Right ventricle myocardium superior (tissue), 1 donor: Measurements from ENCODE around the gene PDLIM3. TPM values are rescaled to one million over a fixed set of nuclear protein-coding genes. Genes with fewer than 3 reads are reported as not detected.
"Not testable (repeated sequence)": the region's sequence is repeated elsewhere in the genome, so short reads cannot be mapped to it uniquely, and the experiment has no call there.

Experiments
- ATAC-seq: fragments of 200-7000 bp; cut with Tn5 transposase; one replicate; pipeline ENCODE4 v1.9.1; 2020; ENCODE audit warnings: mild to moderate bottlenecking; ENCODE audit not compliant: poor library complexity
- DNase-seq: peaks from one replicate; pipeline ENCODE4 v3.0.0-alpha.2; 2020
- intact Hi-C: fragments of 100-400 bp; cut with DNase I; formaldehyde crosslinking; loops from one replicate; pipeline ENCODE4 v1.11.2; 2022
- total RNA-seq: library from RNA; stranded (reverse); fragmentation: NEBNext Ultra II Directional; extraction: Animal tissue kit (Norgen Biotek cat#: 25700); gene quantifications from one replicate; pipeline ENCODE4 v1.2.1, GENCODE V29; 2021
- donor health status: DM: no; HTN: yes; CAD: no; lungs with severe emphysema.

The PDLIM3 gene
- total RNA-seq, 1 donor from 2014 or later, result 208 TPM

- DNase-seq (no peak), ATAC-seq (no peak)
- intact Hi-C loops, result no loop called here
These were observed 24.6 kb upstream of the PDLIM3 start for GRCh38 chr4:185559915-185560281.

- DNase-seq, intact Hi-C loops, ATAC-seq: not testable (repeated sequence)
These were observed 24.1 kb upstream of the PDLIM3 start for GRCh38 chr4:185559251-185559914.

- intact Hi-C loops, result no loop called here
- ATAC-seq (peak; percentile 60), DNase-seq (no peak)
These were observed 19.2 kb upstream of the PDLIM3 start for GRCh38 chr4:185554365-185555126.

- intact Hi-C loops, result no loop called here
- no peak for ATAC-seq
- no peak for DNase-seq
These were observed 16.9 kb upstream of the PDLIM3 start for GRCh38 chr4:185552254-185552653.

- no peak for ATAC-seq
- intact Hi-C loops, result no loop called here
- no peak for DNase-seq
These were observed 15.6 kb upstream of the PDLIM3 start for GRCh38 chr4:185550933-185551332.

GRCh38 chr4:185549095-185549639 lies 13.9 kb upstream of the PDLIM3 start:
- intact Hi-C loops, result no loop called here
- no peak for ATAC-seq
- no peak for DNase-seq

- intact Hi-C loops, result no loop called here
- no peak for DNase-seq
- ATAC-seq, result no peak
These were observed 13.3 kb upstream of the PDLIM3 start for GRCh38 chr4:185548587-185548986.

- DNase-seq (no peak), ATAC-seq (no peak)
- intact Hi-C loops, result no loop called here
These were observed 11.0 kb upstream of the PDLIM3 start for GRCh38 chr4:185546335-185546734.

GRCh38 chr4:185542626-185543315 lies 7.5 kb upstream of the PDLIM3 start:
- ATAC-seq, result peak; percentile 89
- intact Hi-C loops, result no loop called here

GRCh38 chr4:185541251-185541727 lies 6.0 kb upstream of the PDLIM3 start:
- peak; percentile 55 for ATAC-seq
- intact Hi-C loops, result no loop called here
- peak; percentile 71 for DNase-seq

More at GRCh38 chr4:185542626-185543315, 7.5 kb upstream of the PDLIM3 start:
- peak; percentile 81 for DNase-seq

- no peak for DNase-seq
- no peak for ATAC-seq
- intact Hi-C loops, result no loop called here
These were observed 5.3 kb upstream of the PDLIM3 start for GRCh38 chr4:185540487-185541120.

GRCh38 chr4:185540040-185540439 lies 4.7 kb upstream of the PDLIM3 start:
- ATAC-seq (no peak), DNase-seq (no peak)
- intact Hi-C loops, result no loop called here

- ATAC-seq (no peak), DNase-seq (no peak)
- intact Hi-C loops, result loop anchor here (10.0 kb wide), 1 partner anchor 56 kb away; no protein-coding TSS in a partner anchor
These were observed 3.5 kb upstream of the PDLIM3 start for GRCh38 chr4:185538806-185539205.

- ATAC-seq (peak; percentile 59), DNase-seq (peak; percentile 47)
- intact Hi-C loops, result loop anchor here (10.0 kb wide), 1 partner anchor 58 kb away; no protein-coding TSS in a partner anchor
These were observed 1.1 kb upstream of the PDLIM3 start for GRCh38 chr4:185536411-185536709.

- intact Hi-C loops, result loop anchor here (10.0 kb wide), 1 partner anchor 59 kb away; no protein-coding TSS in a partner anchor
- DNase-seq, result no peak
- ATAC-seq, result no peak
These were observed 504 bp upstream of the PDLIM3 start for GRCh38 chr4:185535612-185536410.

GRCh38 chr4:185534511-185534865 lies 819 bp downstream of the PDLIM3 start:
- intact Hi-C loops, result loop anchor here (10.0 kb wide), 1 partner anchor 60 kb away; no protein-coding TSS in a partner anchor
- ATAC-seq (peak; percentile 53), DNase-seq (no peak)

- DNase-seq (no peak), ATAC-seq (no peak)
- intact Hi-C loops, result loop anchor here (10.0 kb wide), 1 partner anchor 62 kb away; no protein-coding TSS in a partner anchor
These were observed 2.4 kb downstream of the PDLIM3 start for GRCh38 chr4:185532795-185533324.

GRCh38 chr4:185532293-185532692 lies 3.0 kb downstream of the PDLIM3 start:
- intact Hi-C loops, result loop anchor here (10.0 kb wide), 1 partner anchor 63 kb away; no protein-coding TSS in a partner anchor
- DNase-seq (no peak), ATAC-seq (no peak)
